ENCODE data around the gene FAM229A. TPM values are rescaled to one million over a fixed set of nuclear protein-coding genes. Genes with fewer than 3 reads are reported as not detected.

Gene FAM229A
- total RNA-seq, 2 experiments from 2014 or later = 4.6 to 5.5 TPM

DNA sequence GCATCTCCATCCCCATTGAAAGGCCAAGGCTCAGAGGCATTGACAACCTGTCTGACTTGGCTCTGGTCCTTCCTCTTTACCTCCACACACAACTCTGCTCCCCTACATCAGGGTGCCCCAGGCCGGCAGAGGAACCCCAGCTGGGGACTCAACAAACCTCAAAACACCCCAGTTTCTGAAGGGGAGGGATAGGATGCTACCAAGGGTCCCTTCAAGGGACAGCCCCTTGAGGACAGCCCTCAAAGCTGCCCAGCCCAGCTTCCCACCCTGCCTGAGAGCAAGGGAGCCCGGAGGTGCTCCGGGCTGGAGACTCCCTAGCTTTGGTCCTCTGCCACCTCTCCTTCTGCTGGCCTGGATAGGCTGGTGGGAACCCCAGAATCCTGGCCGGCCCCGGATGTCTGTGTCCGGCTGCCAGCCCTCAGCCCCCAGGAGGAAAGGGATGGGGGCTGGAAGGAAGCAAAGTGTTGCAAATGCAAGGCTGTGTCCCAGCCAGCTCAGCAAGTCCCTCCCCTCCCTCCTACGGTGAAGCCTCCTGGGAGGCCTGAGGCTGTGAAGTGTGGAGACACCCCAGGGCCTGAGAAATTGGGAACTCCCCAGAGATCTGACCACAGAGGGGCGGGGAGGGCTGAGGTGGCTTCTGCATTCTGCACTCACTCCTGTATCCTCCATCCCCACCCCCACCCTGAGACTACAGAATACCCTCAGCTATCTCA, 25.2 kb downstream of the FAM229A start:
- peaks cover 7% of the 10 kb centered on the region for H3K36me3 Mint-ChIP-seq (ENCODE audit: low read depth)
- peak overlapping the region; percentile 49 for H3K27ac Mint-ChIP-seq
- peak overlapping the region; percentile 36 for H3K4me3 Mint-ChIP-seq
- H3K9me3 Mint-ChIP-seq = no peaks in the 10 kb centered on the region
- ATAC-seq = peak; percentile 70
- ChIA-PET POLR2A (interaction anchor here (1.0 to 3.6 kb wide), 11 partner anchors 9 to 114 kb away, joined by 3 to 39 read pairs (median 6); partner anchors contain the start of genes BSDC1, HDAC1 and LCK), CTCF (interaction anchor here (0.8 to 2.7 kb wide), 7 partner anchors 17 to 122 kb away, joined by 3 to 17 read pairs (median 4); partner anchors contain the start of gene BSDC1)
- TF ChIP-seq, protein P1, sequence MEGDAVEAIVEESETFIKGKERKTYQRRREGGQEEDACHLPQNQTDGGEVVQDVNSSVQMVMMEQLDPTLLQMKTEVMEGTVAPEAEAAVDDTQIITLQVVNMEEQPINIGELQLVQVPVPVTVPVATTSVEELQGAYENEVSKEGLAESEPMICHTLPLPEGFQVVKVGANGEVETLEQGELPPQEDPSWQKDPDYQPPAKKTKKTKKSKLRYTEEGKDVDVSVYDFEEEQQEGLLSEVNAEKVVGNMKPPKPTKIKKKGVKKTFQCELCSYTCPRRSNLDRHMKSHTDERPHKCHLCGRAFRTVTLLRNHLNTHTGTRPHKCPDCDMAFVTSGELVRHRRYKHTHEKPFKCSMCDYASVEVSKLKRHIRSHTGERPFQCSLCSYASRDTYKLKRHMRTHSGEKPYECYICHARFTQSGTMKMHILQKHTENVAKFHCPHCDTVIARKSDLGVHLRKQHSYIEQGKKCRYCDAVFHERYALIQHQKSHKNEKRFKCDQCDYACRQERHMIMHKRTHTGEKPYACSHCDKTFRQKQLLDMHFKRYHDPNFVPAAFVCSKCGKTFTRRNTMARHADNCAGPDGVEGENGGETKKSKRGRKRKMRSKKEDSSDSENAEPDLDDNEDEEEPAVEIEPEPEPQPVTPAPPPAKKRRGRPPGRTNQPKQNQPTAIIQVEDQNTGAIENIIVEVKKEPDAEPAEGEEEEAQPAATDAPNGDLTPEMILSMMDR (IDR thresholded peaks at IDR 0.05) = no peak
- intact Hi-C loops (cut with micrococcal nuclease) = no loop called here
- peak; percentile 88 for DNase-seq
- no peaks in the 10 kb centered on the region for H3K27me3 Mint-ChIP-seq
- peaks cover 49% of the 10 kb centered on the region for H3K4me1 Mint-ChIP-seq (ENCODE audit: low read depth)

DNA sequence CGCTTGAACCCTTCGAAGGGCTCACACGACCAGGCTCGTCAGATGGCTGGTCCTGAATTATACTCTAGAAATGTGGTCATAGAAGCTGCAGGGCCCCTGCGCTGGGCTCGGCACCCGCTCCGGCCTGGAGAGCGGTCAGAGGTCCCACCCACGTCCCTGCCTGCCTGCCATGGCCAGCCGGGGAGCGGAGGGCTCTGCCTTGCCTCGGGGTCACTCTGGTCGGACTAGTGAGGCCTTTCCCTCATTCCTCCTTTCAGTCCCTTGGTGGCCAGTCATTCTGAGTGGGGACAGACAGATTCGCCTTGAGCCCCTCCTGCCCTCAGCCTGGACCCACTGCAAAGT, 25.7 kb downstream of the FAM229A start:
- ATAC-seq = no peak
- intact Hi-C loops (cut with micrococcal nuclease) = no loop called here
- H3K36me3 Mint-ChIP-seq (ENCODE audit: low read depth) = peaks cover 11% of the 10 kb centered on the region
- CTCF ChIA-PET = interaction anchor here (0.7 to 2.7 kb wide), 13 partner anchors 9 to 121 kb away, joined by 3 to 17 read pairs (median 4); no protein-coding TSS in a partner anchor
- H3K4me3 Mint-ChIP-seq = peak overlapping the region; percentile 36
- no peak overlapping the region for H3K27ac Mint-ChIP-seq
- no peaks in the 10 kb centered on the region for H3K27me3 Mint-ChIP-seq
- no peaks in the 10 kb centered on the region for H3K9me3 Mint-ChIP-seq
- no peak for DNase-seq
- POLR2A ChIA-PET = interaction anchor here (0.5 to 3.6 kb wide), 20 partner anchors 9 to 137 kb away, joined by 3 to 39 read pairs (median 6); partner anchors contain the start of genes BSDC1, HDAC1 and LCK
- TF ChIP-seq, protein P1 (IDR thresholded peaks at IDR 0.05) = no peak
- H3K4me1 Mint-ChIP-seq (ENCODE audit: low read depth) = peaks cover 49% of the 10 kb centered on the region

DNA sequence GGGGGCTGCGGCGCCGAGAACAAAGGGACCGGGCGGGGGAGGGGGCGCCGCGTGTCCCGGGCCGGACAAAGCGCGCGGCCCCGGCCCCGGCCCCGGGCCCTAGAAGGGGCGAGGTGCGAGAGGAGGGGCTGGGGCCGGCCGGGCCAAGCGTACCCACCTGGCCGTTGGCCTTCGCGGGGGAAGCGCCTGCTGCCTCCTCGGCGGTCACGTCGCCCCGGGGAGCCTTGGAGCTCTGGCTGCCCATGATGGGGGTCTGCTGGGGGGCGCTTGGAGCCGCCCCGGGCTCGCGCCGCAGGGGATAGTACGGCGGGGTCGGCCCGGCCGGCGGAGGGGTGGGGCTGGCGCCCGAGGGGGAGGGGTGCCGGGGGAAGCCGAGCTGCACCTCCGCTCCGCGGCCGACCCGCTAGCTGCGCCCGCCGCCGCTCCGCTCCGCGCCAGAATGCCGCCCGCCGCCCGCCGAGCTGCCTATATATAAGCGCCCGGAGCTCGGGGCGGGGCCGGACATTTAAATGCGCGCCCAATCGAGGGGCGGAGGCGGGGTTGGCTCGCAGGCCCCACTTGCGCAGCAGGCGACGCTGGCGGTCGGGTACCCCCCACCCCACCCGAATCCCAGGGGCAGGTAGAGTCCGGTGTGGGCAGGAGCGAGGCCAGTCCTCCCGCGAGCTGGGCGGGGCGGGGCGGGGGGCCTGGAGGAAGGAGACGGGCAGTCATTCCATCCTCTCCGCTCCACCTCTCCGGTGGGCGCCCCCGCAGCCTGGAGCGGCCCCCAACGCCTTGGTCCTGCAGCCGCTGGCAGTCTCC, 26.3 kb downstream of the FAM229A start, which contains the start of gene MARCKSL1:
Gene MARCKSL1, minus strand, starts transcription at position 444 of the 801 bp plus-strand sequence. Its CDS starts 200 bp downstream, at position 244.
- peaks cover 49% of the 10 kb centered on the region for H3K4me1 Mint-ChIP-seq (ENCODE audit: low read depth)
- intact Hi-C loops (cut with micrococcal nuclease) = no loop called here
- POLR2A ChIA-PET = interaction anchor here (0.5 to 3.6 kb wide), 23 partner anchors 10 to 136 kb away, joined by 3 to 39 read pairs (median 5); partner anchors contain the start of genes BSDC1, HDAC1 and LCK
- CTCF ChIA-PET = interaction anchor here (0.7 to 2.7 kb wide), 14 partner anchors 10 to 120 kb away, joined by 3 to 17 read pairs (median 4); partner anchors contain the start of gene LCK
- ATAC-seq (peak; percentile 55), DNase-seq (peak; percentile 85)
- peaks cover 14% of the 10 kb centered on the region for H3K36me3 Mint-ChIP-seq (ENCODE audit: low read depth)
- TF ChIP-seq, protein P1 (IDR thresholded peaks at IDR 0.05) = no peak
- no peaks in the 10 kb centered on the region for H3K9me3 Mint-ChIP-seq
- H3K4me3 Mint-ChIP-seq = peak within 1 kb of the TSS; percentile 81
- H3K27ac Mint-ChIP-seq = peak within 1 kb of the TSS; percentile 72
- no peaks in the 10 kb centered on the region for H3K27me3 Mint-ChIP-seq

DNA sequence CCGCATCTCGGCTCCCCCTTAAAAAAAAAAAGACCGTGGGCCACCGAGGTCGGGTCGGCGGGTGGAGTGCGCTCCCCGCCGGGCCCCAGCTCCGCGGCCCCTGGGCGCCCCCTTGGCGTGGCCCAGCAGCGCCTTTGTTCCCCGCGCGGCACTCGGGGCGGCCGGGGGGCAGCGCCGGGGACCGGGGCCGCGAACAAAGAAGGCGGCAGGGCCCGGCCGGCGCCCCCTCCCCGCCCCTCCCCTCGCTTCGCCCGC, 26.8 kb downstream of the FAM229A start:
- TF ChIP-seq, protein P1 (IDR thresholded peaks at IDR 0.05) = no peak
- CTCF ChIA-PET = interaction anchor here (0.9 to 2.7 kb wide), 8 partner anchors 18 to 120 kb away, joined by 3 to 17 read pairs (median 4); partner anchors contain the start of gene LCK
- Mint-ChIP-seq H3K27me3 (no peaks in the 10 kb centered on the region), H3K36me3 (ENCODE audit: low read depth) (peaks cover 18% of the 10 kb centered on the region), H3K4me3 (peak overlapping the region; percentile 81), H3K9me3 (no peaks in the 10 kb centered on the region), H3K27ac (no peak overlapping the region), H3K4me1 (ENCODE audit: low read depth) (peaks cover 49% of the 10 kb centered on the region)
- intact Hi-C loops (cut with micrococcal nuclease) = no loop called here
- POLR2A ChIA-PET = interaction anchor here (0.7 to 3.6 kb wide), 19 partner anchors 11 to 136 kb away, joined by 3 to 39 read pairs (median 6); partner anchors contain the start of genes BSDC1 and HDAC1
- no peak for ATAC-seq
- DNase-seq = no peak

All from activated CD8-positive, alpha-beta T cell treated with anti-CD3 and anti-CD28 coated beads for 36 hours (primary cell).